ENCODE data around the gene TBC1D22B. TPM values are rescaled to one million over a fixed set of nuclear protein-coding genes. Genes with fewer than 3 reads are reported as not detected.

TBC1D22B gene
- polyA plus RNA-seq, 1 of the 3 experiments (the other 2 are of a cell fraction): 5.3 TPM

GRCh38 chr6:37233541-37233940, 24.0 kb upstream of the TBC1D22B start:
- TF ChIP-seq FOSL2 (IDR thresholded peaks at IDR 0.05; ENCODE audit: borderline replicate concordance, low read depth) (no peak), RXRA (IDR thresholded peaks at IDR 0.05; ENCODE audit: borderline replicate concordance, low read depth) (no peak), TEAD4 (IDR thresholded peaks at IDR 0.05; ENCODE audit: borderline replicate concordance, insufficient read depth) (no peak)
- Histone ChIP-seq H3K9me2 (no peaks in the 10 kb centered on the region), H2AFZ (ENCODE audit: low read depth) (no peak overlapping the region), H3K4me2 (no peak overlapping the region), H3K4me1 (ENCODE audit: control insufficient read depth in 1 of 2, insufficient read depth in 2 of 2, low read depth in 1 of 2, low read length in 1 of 2) (no peaks in the 10 kb centered on the region), H3K9ac (no peak overlapping the region), H3F3A (replicated peaks; ENCODE audit: insufficient read depth) (peaks cover 12% of the 10 kb centered on the region), H3K27ac (ENCODE audit: low read depth in 2 of 2, low read length in 1 of 2) (no peak overlapping the region), H4K20me1 (ENCODE audit: insufficient read depth) (no peaks in the 10 kb centered on the region), H3K79me2 (ENCODE audit: insufficient read depth) (no peaks in the 10 kb centered on the region), H3K27me3 (ENCODE audit: insufficient read depth) (no peaks in the 10 kb centered on the region), H3K9me3 (no peaks in the 10 kb centered on the region), H3K4me3 (ENCODE audit: low read depth in 2 of 2, low read length in 1 of 2) (no peak overlapping the region), H3K36me3 (replicated peaks in 1 of 2; ENCODE audit: control insufficient read depth in 1 of 2, insufficient read depth in 2 of 2, low read length in 1 of 2) (no peaks in the 10 kb centered on the region)
- POLR2A ChIA-PET: no interaction called here
- CTCF ChIA-PET: no interaction called here
- no peak for DNase-seq
- 90% methylated on average over 7 of the region's 7 CpGs for WGBS (ENCODE audit: low lambda C conversion rate)

- H3K36me3 ChIP-seq (replicated peaks in 1 of 2; ENCODE audit: control insufficient read depth in 1 of 2, insufficient read depth in 2 of 2, low read length in 1 of 2): no peaks in the 10 kb centered on the region
- peaks cover 7 to 11% of the 10 kb centered on the region in 2 experiments; a peak in 3 of 4 replicates for H3K4me1 ChIP-seq (ENCODE audit: control insufficient read depth in 1 of 2, insufficient read depth in 2 of 2, low read depth in 1 of 2, low read length in 1 of 2)
- no peaks in the 10 kb centered on the region for H4K20me1 ChIP-seq (ENCODE audit: insufficient read depth)
- TF ChIP-seq RXRA (IDR thresholded peaks at IDR 0.05; ENCODE audit: borderline replicate concordance, low read depth) (no peak), NFIC (IDR thresholded peaks at IDR 0.05; ENCODE audit: borderline replicate concordance) (no peak), SMC3 (IDR thresholded peaks at IDR 0.05; ENCODE audit: low read depth, low read length) (no peak), USF1 (IDR thresholded peaks at IDR 0.05; ENCODE audit: borderline replicate concordance, low read depth) (no peak), MXI1 (IDR thresholded peaks at IDR 0.05; ENCODE audit: low read depth, low read length) (no peak), ELF1 (IDR thresholded peaks at IDR 0.05) (no peak), JUND (IDR thresholded peaks at IDR 0.05) (no peak), ZBTB33 (IDR thresholded peaks at IDR 0.05; ENCODE audit: borderline replicate concordance, low read depth) (no peak), TAF1 (IDR thresholded peaks at IDR 0.05; ENCODE audit: borderline replicate concordance, low read depth, low read length) (no peak), FOXJ3 (CRISPR knock-in tag; IDR thresholded peaks at IDR 0.05) (no peak), FOXM1 (IDR thresholded peaks at IDR 0.05; ENCODE audit: low read depth) (no peak), EZH2phosphoT487 (IDR thresholded peaks at IDR 0.05; ENCODE audit: borderline replicate concordance, low read depth) (no peak), RAD21 (IDR thresholded peaks at IDR 0.05; ENCODE audit: low read length) (no peak), TEAD4 (IDR thresholded peaks at IDR 0.05; ENCODE audit: borderline replicate concordance, insufficient read depth) (no peak), RFX5 (IDR thresholded peaks at IDR 0.05; ENCODE audit: low read length) (no peak), GATA2 (CRISPR knock-in tag; IDR thresholded peaks at IDR 0.05) (no peak), MAX (IDR thresholded peaks at IDR 0.05; ENCODE audit: low read depth) (no peak), IRF3 (IDR thresholded peaks at IDR 0.05; ENCODE audit: low read depth, low read length) (no peak), REST (IDR thresholded peaks at IDR 0.05; ENCODE audit: low read depth, low read length) (no peak)
- H3K9me2 ChIP-seq: no peaks in the 10 kb centered on the region
- H3K9ac ChIP-seq: no peak overlapping the region; the same call in 1 of the 2 replicates
- ChIA-PET CTCF (interaction anchor here (1.8 kb wide), 1 partner anchor 185 kb away, joined by 3 read pairs; no protein-coding TSS in a partner anchor), POLR2A (no interaction called here)
- DNase-seq: no peak
- H3F3A ChIP-seq (replicated peaks; ENCODE audit: insufficient read depth): peaks cover 36% of the 10 kb centered on the region
- WGBS (ENCODE audit: low lambda C conversion rate): 77% methylated on average over 2 of the region's 2 CpGs
- no peak overlapping the region for H3K4me2 ChIP-seq
- no peaks in the 10 kb centered on the region for H3K9me3 ChIP-seq
- H3K79me2 ChIP-seq (ENCODE audit: insufficient read depth): no peaks in the 10 kb centered on the region
- peak overlapping the region; percentile 69; the same call in 1 of the 2 replicates for H2AFZ ChIP-seq (ENCODE audit: low read depth)
- H3K4me3 ChIP-seq (ENCODE audit: low read depth in 2 of 2, low read length in 1 of 2): no peak overlapping the region
- no peaks in the 10 kb centered on the region for H3K27me3 ChIP-seq (ENCODE audit: insufficient read depth)
- peak overlapping the region in 1 of 2 experiments; percentile 100; a peak in 2 of 4 replicates for H3K27ac ChIP-seq (ENCODE audit: low read depth in 2 of 2, low read length in 1 of 2)
Measured at GRCh38 chr6:37236921-37237320, 20.7 kb upstream of the TBC1D22B start.
